Kidney epithelial cell (primary cell): ENCODE data around the gene DCANP1. TPM values are rescaled to one million over a fixed set of nuclear protein-coding genes. Genes with fewer than 3 reads are reported as not detected.

Experiments
- DNase-seq: peaks from one replicate; pipeline ENCODE4 v3.0.0-alpha.2; 2010; ENCODE audit warnings: low read depth
- H3K27me3 ChIP-seq: 2 replicates; pipeline ENCODE4 v1.6.0; 2011; ENCODE audit warnings: low read length; ENCODE audit not compliant: control insufficient read depth, insufficient read depth
- H3K36me3 ChIP-seq: 2 replicates; pipeline ENCODE4 v1.5.1; 2011; ENCODE audit warnings: low read length; ENCODE audit not compliant: control insufficient read depth, insufficient read depth
- H3K4me3 ChIP-seq: 2 replicates; pipeline ENCODE4 v1.5.1; 2011; ENCODE audit warnings: low read depth, mild to moderate bottlenecking, control low read depth, low read length
- total RNA-seq: library from RNA; depleted of rRNA; stranded (reverse); fragments of >200 nt; gene quantifications from 2 replicates; pipeline ENCODE4 v1.2.3, GENCODE V29; 2015
- TF ChIP-seq, protein P1 (sequence below): IDR thresholded peaks from 2 replicates; pipeline ENCODE4 v1.5.1; 2011; ENCODE audit warnings: mild to moderate bottlenecking, moderate library complexity, low read length, control low read depth, inconsistent platforms; ENCODE audit not compliant: insufficient read depth, poor library complexity, severe bottlenecking

Gene DCANP1
- total RNA-seq, 1 donor from 2014 or later: not detected

GRCh38 chr5:135476615-135477581 is 29.8 kb upstream of the DCANP1 start:
- Histone ChIP-seq H3K36me3 (no peaks in the 10 kb centered on the region), H3K27me3 (peaks cover 32% of the 10 kb centered on the region), H3K4me3 (no peak overlapping the region)
- TF ChIP-seq, protein P1, sequence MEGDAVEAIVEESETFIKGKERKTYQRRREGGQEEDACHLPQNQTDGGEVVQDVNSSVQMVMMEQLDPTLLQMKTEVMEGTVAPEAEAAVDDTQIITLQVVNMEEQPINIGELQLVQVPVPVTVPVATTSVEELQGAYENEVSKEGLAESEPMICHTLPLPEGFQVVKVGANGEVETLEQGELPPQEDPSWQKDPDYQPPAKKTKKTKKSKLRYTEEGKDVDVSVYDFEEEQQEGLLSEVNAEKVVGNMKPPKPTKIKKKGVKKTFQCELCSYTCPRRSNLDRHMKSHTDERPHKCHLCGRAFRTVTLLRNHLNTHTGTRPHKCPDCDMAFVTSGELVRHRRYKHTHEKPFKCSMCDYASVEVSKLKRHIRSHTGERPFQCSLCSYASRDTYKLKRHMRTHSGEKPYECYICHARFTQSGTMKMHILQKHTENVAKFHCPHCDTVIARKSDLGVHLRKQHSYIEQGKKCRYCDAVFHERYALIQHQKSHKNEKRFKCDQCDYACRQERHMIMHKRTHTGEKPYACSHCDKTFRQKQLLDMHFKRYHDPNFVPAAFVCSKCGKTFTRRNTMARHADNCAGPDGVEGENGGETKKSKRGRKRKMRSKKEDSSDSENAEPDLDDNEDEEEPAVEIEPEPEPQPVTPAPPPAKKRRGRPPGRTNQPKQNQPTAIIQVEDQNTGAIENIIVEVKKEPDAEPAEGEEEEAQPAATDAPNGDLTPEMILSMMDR: no peak
- DNase-seq: no peak

GRCh38 chr5:135473956-135474670 is 27.0 kb upstream of the DCANP1 start:
- Histone ChIP-seq H3K4me3 (no peak overlapping the region), H3K27me3 (peaks cover 29% of the 10 kb centered on the region), H3K36me3 (no peaks in the 10 kb centered on the region)
- DNase-seq: no peak
- TF ChIP-seq, protein P1: no peak

GRCh38 chr5:135472141-135472540 is 25.0 kb upstream of the DCANP1 start:
- TF ChIP-seq, protein P1: no peak
- Histone ChIP-seq H3K4me3 (no peak overlapping the region), H3K27me3 (peaks cover 30% of the 10 kb centered on the region), H3K36me3 (no peaks in the 10 kb centered on the region)
- no peak for DNase-seq

DNA sequence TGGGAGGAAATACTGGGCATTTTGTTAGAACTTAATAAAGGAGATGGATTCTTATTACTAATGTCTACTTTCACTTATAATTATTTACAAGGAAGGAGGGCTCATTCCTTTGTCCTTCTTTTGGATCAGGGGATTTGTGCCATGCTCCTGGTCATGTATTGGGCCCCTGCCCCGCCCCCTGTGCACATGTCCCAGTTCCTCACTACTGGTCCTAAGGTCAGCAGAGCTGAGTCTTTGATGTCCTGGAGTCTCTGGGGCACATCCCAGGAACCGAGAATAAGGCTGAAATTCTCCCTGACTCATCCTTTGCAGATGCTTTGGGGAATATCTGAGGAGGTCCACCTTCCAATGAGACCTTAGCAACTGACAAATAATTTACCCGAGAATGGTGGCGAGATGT is 24.6 kb upstream of the DCANP1 start:
- no peaks in the 10 kb centered on the region for H3K36me3 ChIP-seq
- DNase-seq: no peak
- TF ChIP-seq, protein P1: no peak
- peaks cover 32% of the 10 kb centered on the region for H3K27me3 ChIP-seq
- H3K4me3 ChIP-seq: no peak overlapping the region

- Histone ChIP-seq H3K4me3 (no peak overlapping the region), H3K36me3 (no peaks in the 10 kb centered on the region), H3K27me3 (peaks cover 44% of the 10 kb centered on the region)
- TF ChIP-seq, protein P1: no peak
- no peak for DNase-seq
These were observed 22.8 kb upstream of the DCANP1 start for GRCh38 chr5:135469911-135470310.
